GM19452 (cell line): Measurements from ENCODE around the gene DNAH11.
"Not testable (repeated sequence)": the region's sequence is repeated elsewhere in the genome, so short reads cannot be mapped to it uniquely, and the experiment has no call there.

Experiments
- ATAC-seq: cut with Tn5 transposase; IDR thresholded peaks from one replicate; pipeline ENCODE4 v1.9.1; 2021; ENCODE audit not compliant: unreplicated experiment

The DNAH11 gene

GRCh38 chr7:21542891-21543527 is at the start of gene DNAH11:
Gene DNAH11, plus strand, starts transcription at chr7:21543039. Its CDS starts 207 bp downstream, at chr7:21543246.
- ATAC-seq = no peak

GRCh38 chr7:21495731-21496130 is 47.1 kb upstream of the DNAH11 start:
- no peak for ATAC-seq

GRCh38 chr7:21497072-21497471 is 45.8 kb upstream of the DNAH11 start:
- no peak for ATAC-seq

GRCh38 chr7:21500117-21500832 is 42.6 kb upstream of the DNAH11 start:
- no peak for ATAC-seq

GRCh38 chr7:21504021-21504420 is 38.8 kb upstream of the DNAH11 start:
- ATAC-seq = no peak

GRCh38 chr7:21507627-21508343 is 35.1 kb upstream of the DNAH11 start:
- no peak for ATAC-seq

- ATAC-seq = no peak
Measured at GRCh38 chr7:21508538-21508937, 34.3 kb upstream of the DNAH11 start.

GRCh38 chr7:21514062-21514461 is 28.8 kb upstream of the DNAH11 start:
- ATAC-seq = no peak

- no peak for ATAC-seq
Measured at GRCh38 chr7:21524680-21525079, 18.2 kb upstream of the DNAH11 start.

GRCh38 chr7:21526007-21526406 is 16.8 kb upstream of the DNAH11 start:
- no peak for ATAC-seq

- ATAC-seq = no peak
Measured at GRCh38 chr7:21526448-21526847, 16.4 kb upstream of the DNAH11 start.

- ATAC-seq = not testable (repeated sequence)
Measured at GRCh38 chr7:21532485-21532884, 10.4 kb upstream of the DNAH11 start.

GRCh38 chr7:21533646-21534045 is 9.2 kb upstream of the DNAH11 start:
- ATAC-seq = not testable (repeated sequence)

GRCh38 chr7:21536445-21537118 is 6.3 kb upstream of the DNAH11 start:
- ATAC-seq = not testable (repeated sequence)

GRCh38 chr7:21538936-21539495 is 3.8 kb upstream of the DNAH11 start:
- ATAC-seq = no peak

GRCh38 chr7:21543528-21544302 is 876 bp downstream of the DNAH11 start:
- ATAC-seq = no peak

- ATAC-seq = no peak
Measured at GRCh38 chr7:21544303-21544656, 1.4 kb downstream of the DNAH11 start.

- ATAC-seq = no peak
Measured at GRCh38 chr7:21544715-21545114, 1.9 kb downstream of the DNAH11 start.

GRCh38 chr7:21547501-21547900 is 4.7 kb downstream of the DNAH11 start:
- ATAC-seq = no peak

- ATAC-seq = no peak
Measured at GRCh38 chr7:21548491-21548890, 5.7 kb downstream of the DNAH11 start.
